Subcutaneous abdominal adipose tissue (tissue), 5 donors: ENCODE measurements around the gene P2RX5.
A peak's percentile ranks its signal among the peaks of the same experiment; 100 is the strongest.
"Not testable (repeated sequence)": the region's sequence is repeated elsewhere in the genome, so short reads cannot be mapped to it uniquely, and the experiment has no call there.

ENCODE experiments used
- H3K27ac ChIP-seq: one replicate; pipeline ENCODE4 v1.7.0; 2013; ENCODE audit warnings: low read depth, mild to moderate bottlenecking, inconsistent platforms, low read length, moderate library complexity
- H3K27me3 ChIP-seq, 5 donors: one replicate each; pipeline ENCODE4 v1.7.0; 2013; ENCODE audit warnings: low read length in 5 of 5, inconsistent platforms in 1 of 5; ENCODE audit not compliant: control insufficient read depth in 5 of 5, insufficient read depth in 4 of 5
- H3K36me3 ChIP-seq, 5 donors: one replicate each; pipeline ENCODE4 v1.7.0; 2013; ENCODE audit warnings: low read length in 5 of 5; ENCODE audit not compliant: control insufficient read depth in 5 of 5, insufficient read depth in 5 of 5
- H3K4me1 ChIP-seq, 5 donors: one replicate each; pipeline ENCODE4 v1.7.0; 2013; ENCODE audit warnings: low read length in 5 of 5, mild to moderate bottlenecking in 3 of 5, moderate library complexity in 1 of 5; ENCODE audit not compliant: control insufficient read depth in 5 of 5, insufficient read depth in 5 of 5
- H3K4me3 ChIP-seq, 5 donors: one replicate each; pipeline ENCODE4 v1.7.0; 2013; ENCODE audit warnings: low read length in 5 of 5, low read depth in 1 of 5
- H3K9ac ChIP-seq, 5 donors: one replicate each; pipeline ENCODE4 v1.7.0; 2013; ENCODE audit warnings: low read length in 5 of 5, mild to moderate bottlenecking in 4 of 5, moderate library complexity in 3 of 5
- H3K9me3 ChIP-seq, 5 donors: one replicate each; pipeline ENCODE4 v1.7.0; 2013; ENCODE audit warnings: low read length in 5 of 5; ENCODE audit not compliant: control insufficient read depth in 5 of 5
- donor health status: healthy.
- donor health status: healthy.
- donor health status: healthy.
- donor health status: healthy.
- donor health status: healthy.

P2RX5 gene, protein sequence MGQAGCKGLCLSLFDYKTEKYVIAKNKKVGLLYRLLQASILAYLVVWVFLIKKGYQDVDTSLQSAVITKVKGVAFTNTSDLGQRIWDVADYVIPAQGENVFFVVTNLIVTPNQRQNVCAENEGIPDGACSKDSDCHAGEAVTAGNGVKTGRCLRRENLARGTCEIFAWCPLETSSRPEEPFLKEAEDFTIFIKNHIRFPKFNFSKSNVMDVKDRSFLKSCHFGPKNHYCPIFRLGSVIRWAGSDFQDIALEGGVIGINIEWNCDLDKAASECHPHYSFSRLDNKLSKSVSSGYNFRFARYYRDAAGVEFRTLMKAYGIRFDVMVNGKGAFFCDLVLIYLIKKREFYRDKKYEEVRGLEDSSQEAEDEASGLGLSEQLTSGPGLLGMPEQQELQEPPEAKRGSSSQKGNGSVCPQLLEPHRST

GRCh38 chr17:3695723-3696411 is at the start of gene P2RX5:
Gene P2RX5, minus strand, starts transcription at chr17:3696155. Its CDS starts 150 bp downstream, at chr17:3696005.
- H3K9me3 ChIP-seq: peaks cover 0 to 11% (median 9%) of the 10 kb centered on the region in 5 donors
- H3K9ac ChIP-seq: no peak within 1 kb of the TSS
- no peaks in the 10 kb centered on the region for H3K36me3 ChIP-seq
- peaks cover 21 to 39% (median 24%) of the 10 kb centered on the region in 5 donors for H3K27me3 ChIP-seq
- H3K4me1 ChIP-seq: peaks cover 0 to 19% (median 13%) of the 10 kb centered on the region in 5 donors
- peak within 1 kb of the TSS; percentile 40 to 70 (median 56) for H3K4me3 ChIP-seq
- H3K27ac ChIP-seq: no peak within 1 kb of the TSS

- no peaks in the 10 kb centered on the region for H3K36me3 ChIP-seq
Observed at GRCh38 chr17:3745071-3745470, 49.1 kb upstream of the P2RX5 start.

GRCh38 chr17:3744014-3744413 is 48.1 kb upstream of the P2RX5 start:
- Histone ChIP-seq H3K9me3 (no peaks in the 10 kb centered on the region), H3K9ac (no peak overlapping the region), H3K4me1 (no peaks in the 10 kb centered on the region), H3K4me3 (no peak overlapping the region), H3K27me3 (peaks cover 0 to 10% (median 2%) of the 10 kb centered on the region in 5 donors), H3K36me3 (no peaks in the 10 kb centered on the region), H3K27ac (no peak overlapping the region)

More at GRCh38 chr17:3745071-3745470, 49.1 kb upstream of the P2RX5 start:
- peaks cover 0 to 9% (median 2%) of the 10 kb centered on the region in 5 donors for H3K27me3 ChIP-seq
- no peak overlapping the region for H3K4me3 ChIP-seq
- no peak overlapping the region for H3K9ac ChIP-seq
- no peak overlapping the region for H3K27ac ChIP-seq
- H3K4me1 ChIP-seq: no peaks in the 10 kb centered on the region
- no peaks in the 10 kb centered on the region for H3K9me3 ChIP-seq

DNA sequence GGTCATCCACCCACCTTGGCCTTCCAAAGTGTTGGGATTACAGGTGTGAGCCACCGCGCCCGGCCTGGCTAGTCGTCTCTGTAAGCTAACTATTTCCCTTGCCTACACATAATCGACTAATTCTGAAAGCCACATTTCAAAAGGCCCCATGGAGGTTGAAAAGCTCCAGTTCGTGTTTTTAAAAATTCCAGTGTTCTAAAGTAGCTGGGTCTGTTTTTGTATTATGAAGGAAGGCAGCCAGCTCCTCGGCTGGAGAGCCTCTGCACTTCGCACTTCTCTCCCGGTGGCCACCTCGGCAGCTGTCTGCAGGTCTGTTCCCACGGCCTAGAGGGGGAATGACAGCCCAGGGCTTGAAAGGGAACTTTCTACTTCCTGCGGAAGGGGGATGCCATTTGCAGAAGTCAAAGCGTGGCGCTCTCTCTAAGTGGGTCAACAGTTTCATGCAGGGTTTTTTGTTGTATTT is 44.7 kb upstream of the P2RX5 start:
- H3K36me3 ChIP-seq: no peaks in the 10 kb centered on the region
- H3K4me3 ChIP-seq: no peak overlapping the region
- H3K9ac ChIP-seq: no peak overlapping the region
- peaks cover 0 to 5% (median 3%) of the 10 kb centered on the region in 5 donors for H3K27me3 ChIP-seq
- no peaks in the 10 kb centered on the region for H3K9me3 ChIP-seq
- H3K4me1 ChIP-seq: peaks cover 0 to 13% (median 11%) of the 10 kb centered on the region in 5 donors
- no peak overlapping the region for H3K27ac ChIP-seq

GRCh38 chr17:3739422-3740124 is 43.6 kb upstream of the P2RX5 start:
- Histone ChIP-seq H3K9ac (no peak overlapping the region), H3K4me3 (no peak overlapping the region), H3K27ac (no peak overlapping the region), H3K27me3 (peaks cover 0 to 5% (median 3%) of the 10 kb centered on the region in 5 donors), H3K9me3 (no peaks in the 10 kb centered on the region), H3K36me3 (no peaks in the 10 kb centered on the region), H3K4me1 (peaks cover 0 to 13% (median 11%) of the 10 kb centered on the region in 5 donors)

- H3K36me3 ChIP-seq: no peaks in the 10 kb centered on the region
- peak overlapping the region in 1 of 5 donors; percentile 43 for H3K9ac ChIP-seq
- no peak overlapping the region for H3K27ac ChIP-seq
- no peaks in the 10 kb centered on the region for H3K9me3 ChIP-seq
- peaks cover 0 to 5% (median 3%) of the 10 kb centered on the region in 5 donors for H3K27me3 ChIP-seq
- H3K4me1 ChIP-seq: peaks cover 2 to 13% (median 12%) of the 10 kb centered on the region in 5 donors
- H3K4me3 ChIP-seq: no peak overlapping the region
Observed at GRCh38 chr17:3738562-3739295, 42.8 kb upstream of the P2RX5 start.

GRCh38 chr17:3735515-3735914 is 39.6 kb upstream of the P2RX5 start:
- Histone ChIP-seq H3K4me3 (no peak overlapping the region), H3K9ac (no peak overlapping the region), H3K27ac (no peak overlapping the region), H3K4me1 (peaks cover 2 to 19% (median 12%) of the 10 kb centered on the region in 5 donors), H3K27me3 (peaks cover 0 to 8% (median 3%) of the 10 kb centered on the region in 5 donors), H3K9me3 (no peaks in the 10 kb centered on the region), H3K36me3 (no peaks in the 10 kb centered on the region)

DNA sequence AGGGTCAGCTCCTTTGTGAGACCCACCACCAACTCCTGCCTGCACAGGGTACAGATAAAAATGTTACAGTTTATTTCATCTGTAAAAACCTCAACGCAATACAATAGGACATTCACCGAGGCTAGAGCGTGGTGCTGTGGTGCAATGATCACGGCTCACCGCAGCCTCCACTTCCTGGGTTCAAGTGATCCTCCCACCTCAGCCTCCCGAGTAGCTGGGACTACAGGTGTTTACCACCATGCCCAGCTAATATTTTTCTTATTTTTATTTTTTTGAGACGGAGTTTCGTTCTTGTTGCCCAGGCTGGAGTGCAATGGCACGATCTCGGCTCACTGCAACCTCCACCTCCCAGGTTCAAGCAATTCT is 38.9 kb upstream of the P2RX5 start:
- not testable (repeated sequence) for H3K9me3 ChIP-seq, H3K27ac ChIP-seq, H3K36me3 ChIP-seq, H3K4me3 ChIP-seq, H3K27me3 ChIP-seq
- Histone ChIP-seq H3K9ac (peak overlapping the region in 1 of 5 donors; percentile 51), H3K4me1 (peaks cover 2 to 20% (median 12%) of the 10 kb centered on the region in 5 donors)

- Histone ChIP-seq H3K27ac (no peak overlapping the region), H3K36me3 (no peaks in the 10 kb centered on the region), H3K9ac (no peak overlapping the region), H3K4me1 (peaks cover 0 to 7% (median 2%) of the 10 kb centered on the region in 5 donors), H3K4me3 (no peak overlapping the region), H3K9me3 (no peaks in the 10 kb centered on the region), H3K27me3 (peaks cover 0 to 3% (median 0%) of the 10 kb centered on the region in 5 donors)
Observed at GRCh38 chr17:3732210-3732621, 36.3 kb upstream of the P2RX5 start.
